Uterus (tissue), 4 donors: Measurements from ENCODE around the gene RTRAF. TPM values are rescaled to one million over a fixed set of nuclear protein-coding genes. Genes with fewer than 3 reads are reported as not detected.

ENCODE experiments used
- DNase-seq, 2 donors: peaks; one replicate each; pipeline ENCODE4 v3.0.0-alpha.2; 2019 to 2020
- H3K27ac ChIP-seq, 2 donors: fragments of 200-600 bp; sonication (generic); 1 replicate in 1 of 2; 2 replicates in 1 of 2; pipeline ENCODE4 v1.5.1; 2016 to 2018
- H3K27me3 ChIP-seq, 2 donors: fragments of 200-600 bp; sonication (generic); one replicate each; pipeline ENCODE4 v1.5.1; 2018 to 2019; ENCODE audit warnings: control low read depth in 1 of 2
- H3K36me3 ChIP-seq, 2 donors: fragments of 200-600 bp; sonication (generic); one replicate each; pipeline ENCODE4 v1.5.1; 2019; ENCODE audit warnings: control low read depth in 1 of 2
- H3K4me1 ChIP-seq, 2 donors: fragments of 200-600 bp; sonication (generic); one replicate each; pipeline ENCODE4 v1.5.1; 2018 to 2019; ENCODE audit warnings: control low read depth in 1 of 2
- H3K4me3 ChIP-seq, 2 donors: fragments of 200-600 bp; sonication (generic); 1 replicate in 1 of 2; 2 replicates in 1 of 2; pipeline ENCODE4 v1.5.1; 2018 to 2019; ENCODE audit warnings: mild to moderate bottlenecking in 1 of 2
- H3K9me3 ChIP-seq, 2 donors: fragments of 200-600 bp; sonication (generic); one replicate each; pipeline ENCODE4 v1.5.1; 2019; ENCODE audit warnings: control low read depth in 1 of 2
- CTCF ChIP-seq, 4 experiments: fragments of 200-600 bp in 2 of 4; fragments of 450-650 bp in 2 of 4; sonication (generic) in 2 of 4; IDR thresholded peaks; one replicate each; pipeline ENCODE4 v1.5.1; 2016 to 2019; ENCODE audit warnings: antibody characterized with exemption in 4 of 4, mild to moderate bottlenecking in 2 of 4, moderate library complexity in 1 of 4
- POLR2A ChIP-seq, 2 donors: fragments of 450-650 bp; IDR thresholded peaks; one replicate each; pipeline ENCODE4 v1.6.1; 2016; ENCODE audit warnings: antibody characterized with exemption in 2 of 2, mild to moderate bottlenecking in 1 of 2, moderate library complexity in 1 of 2
- intact Hi-C: fragments of 100-400 bp; cut with DNase I; formaldehyde crosslinking; loops from one replicate; pipeline ENCODE4 v1.15.1; 2023; ENCODE audit warnings: low total_unique reads
- total RNA-seq, 4 donors: library from RNA; depleted of rRNA in 3 of 4; stranded (reverse); fragments of >200 nt in 3 of 4; gene quantifications; one replicate each; pipeline versions ENCODE4 v1.1.0 to v1.2.4, GENCODE V29; 2014 to 2023
- donor health status: DM: yes; HTN: yes; CAD: no.

RTRAF gene
- total RNA-seq, 4 donors from 2014 or later: 21.8 to 129 (median 44.4) TPM

DNA sequence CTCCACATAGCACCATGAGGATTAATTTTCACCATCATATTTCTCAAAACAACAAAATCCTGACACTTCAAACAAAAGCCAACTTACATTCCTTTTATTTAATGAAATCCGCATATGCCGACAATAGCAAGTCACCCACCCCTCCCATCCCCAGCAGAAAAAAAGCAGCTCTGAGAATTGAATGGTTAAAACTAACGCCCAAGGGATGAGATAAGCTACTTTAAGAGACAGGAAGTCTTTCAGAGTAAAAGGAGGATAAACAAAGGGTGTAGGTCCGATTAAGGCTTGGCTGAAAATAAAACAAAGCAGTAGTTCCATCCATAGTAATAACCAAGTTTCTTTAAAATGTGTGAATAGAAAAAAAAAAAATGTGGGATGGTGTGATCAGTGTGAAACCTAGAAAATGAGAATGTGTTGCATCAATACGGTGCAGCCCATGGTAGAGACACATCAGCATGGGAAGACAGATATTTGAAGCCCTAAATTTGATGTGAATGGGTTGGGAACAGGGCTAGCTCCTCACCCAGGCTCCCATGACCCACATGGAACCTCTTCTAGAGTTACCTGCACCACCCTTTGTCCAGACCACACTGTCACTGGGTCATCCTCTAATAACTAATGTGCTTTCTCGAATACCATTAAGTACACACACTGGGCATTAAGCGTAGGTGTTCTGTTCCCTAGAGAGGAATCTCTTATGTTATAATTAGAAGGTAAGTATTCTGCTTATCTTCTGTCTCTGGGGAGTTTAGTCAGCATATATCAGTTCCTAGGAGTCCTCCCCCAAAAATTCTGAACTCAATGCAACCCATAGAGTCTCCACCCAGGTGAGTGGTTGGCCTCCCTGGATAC, 31.7 kb downstream of the RTRAF start:
- H3K27me3 ChIP-seq: no peaks in the 10 kb centered on the region
- TF ChIP-seq CTCF (IDR thresholded peaks at IDR 0.05): no peak
- H3K4me1 ChIP-seq: no peaks in the 10 kb centered on the region
- DNase-seq: no peak
- H3K36me3 ChIP-seq: no peaks in the 10 kb centered on the region
- intact Hi-C loops: no loop called here
- no peak overlapping the region for H3K27ac ChIP-seq
- H3K4me3 ChIP-seq: no peak overlapping the region
- H3K9me3 ChIP-seq: no peaks in the 10 kb centered on the region

DNA sequence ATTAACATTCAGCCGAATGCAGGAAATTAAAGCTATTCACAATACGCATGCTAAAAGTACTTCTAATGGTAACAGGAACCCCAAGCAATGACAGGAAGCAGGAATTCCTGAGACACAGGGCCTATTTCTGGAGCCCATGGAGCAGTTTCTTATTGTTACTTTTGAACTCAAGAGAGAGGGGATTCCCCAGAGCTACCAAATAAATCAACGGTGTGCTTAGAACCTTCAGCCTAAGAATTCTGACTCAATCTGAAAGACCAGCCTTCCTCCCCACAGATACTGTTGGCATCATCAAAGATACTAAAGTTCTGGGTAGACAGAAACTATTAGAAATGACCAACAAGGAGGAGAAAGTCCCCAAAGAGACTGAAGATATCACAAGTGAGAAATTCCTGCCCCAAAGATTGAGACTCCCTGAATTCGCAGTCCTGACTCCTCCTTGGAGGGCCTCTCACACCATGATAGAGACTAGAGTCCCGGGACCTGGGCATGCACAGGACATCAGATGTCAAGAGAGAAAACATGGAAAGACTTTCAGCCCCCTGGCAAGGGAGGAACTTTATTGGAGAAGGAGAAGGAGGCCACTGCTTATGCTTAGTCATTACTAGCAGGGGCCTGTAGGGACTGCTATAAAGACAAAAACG, 32.7 kb downstream of the RTRAF start:
- Histone ChIP-seq H3K9me3 (no peaks in the 10 kb centered on the region), H3K27ac (peak overlapping the region in 1 of 2 donors; percentile 6), H3K4me3 (no peak overlapping the region), H3K27me3 (no peaks in the 10 kb centered on the region), H3K36me3 (no peaks in the 10 kb centered on the region), H3K4me1 (no peaks in the 10 kb centered on the region)
- DNase-seq: no peak
- intact Hi-C loops: no loop called here
- TF ChIP-seq POLR2A (IDR thresholded peaks at IDR 0.05) (no peak), CTCF (IDR thresholded peaks at IDR 0.05) (no peak)

DNA sequence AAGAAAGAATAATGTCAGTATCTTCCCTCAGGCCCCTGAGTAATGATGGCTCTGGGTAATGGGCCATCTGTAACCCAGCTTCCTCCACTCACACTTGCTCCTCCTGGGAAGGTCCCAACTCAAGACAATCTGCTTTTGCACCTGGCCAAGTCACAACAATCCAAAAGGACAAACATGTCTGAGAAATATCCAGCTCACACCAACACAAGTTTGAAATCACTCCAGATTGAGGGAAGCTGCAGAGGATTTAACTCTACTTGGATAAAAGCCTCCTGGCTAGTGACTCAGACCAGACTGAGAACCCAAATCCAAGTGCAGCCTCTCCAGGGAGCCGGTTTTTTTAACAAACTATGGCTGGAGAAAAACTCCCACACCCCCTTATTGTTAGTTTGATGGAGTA, 34.2 kb downstream of the RTRAF start:
- Histone ChIP-seq H3K9me3 (no peaks in the 10 kb centered on the region), H3K4me3 (no peak overlapping the region), H3K27me3 (no peaks in the 10 kb centered on the region), H3K36me3 (no peaks in the 10 kb centered on the region), H3K27ac (no peak overlapping the region), H3K4me1 (no peaks in the 10 kb centered on the region)
- intact Hi-C loops: no loop called here
- TF ChIP-seq POLR2A (IDR thresholded peaks at IDR 0.05): no peak
- TF ChIP-seq CTCF (IDR thresholded peaks at IDR 0.05): no peak
- DNase-seq: peak; percentile 35 to 49

GRCh38 chr14:52025310-52025709, 36.0 kb downstream of the RTRAF start:
- Histone ChIP-seq H3K4me1 (no peaks in the 10 kb centered on the region), H3K27me3 (no peaks in the 10 kb centered on the region), H3K4me3 (no peak overlapping the region), H3K27ac (peak overlapping the region in 1 of 2 donors; percentile 38), H3K36me3 (no peaks in the 10 kb centered on the region), H3K9me3 (no peaks in the 10 kb centered on the region)
- TF ChIP-seq POLR2A (IDR thresholded peaks at IDR 0.05): no peak
- TF ChIP-seq CTCF (IDR thresholded peaks at IDR 0.05): no peak
- intact Hi-C loops: no loop called here
- DNase-seq: no peak

GRCh38 chr14:52026017-52026660, 36.8 kb downstream of the RTRAF start:
- H3K27me3 ChIP-seq: no peaks in the 10 kb centered on the region
- DNase-seq: no peak
- H3K27ac ChIP-seq: peak overlapping the region in 1 of 2 donors; percentile 38
- TF ChIP-seq POLR2A (IDR thresholded peaks at IDR 0.05) (no peak), CTCF (IDR thresholded peaks at IDR 0.05) (no peak)
- H3K36me3 ChIP-seq: no peaks in the 10 kb centered on the region
- intact Hi-C loops: no loop called here
- H3K4me1 ChIP-seq: no peaks in the 10 kb centered on the region
- no peaks in the 10 kb centered on the region for H3K9me3 ChIP-seq
- H3K4me3 ChIP-seq: no peak overlapping the region
